Caco-2 (cell line): ENCODE results near the gene PMEPA1. TPM values are rescaled to one million over a fixed set of nuclear protein-coding genes. Genes with fewer than 3 reads are reported as not detected.

Experiments
- BruUV-seq: library from RNA; stranded (reverse); fragments of 400-500 nt; replicated peaks from 2 replicates; lab custom pipeline; 2021; lab: Mats Ljungman, UMichigan
- CTCF ChIA-PET: fragments of 300-600 bp; sonication (Branson Sonifier 250); formaldehyde crosslinking; loops from one replicate; lab custom pipeline; 2022; ENCODE audit warnings: antibody characterized with exemption; lab: Charles Lee
- POLR2A ChIA-PET: fragments of 300-600 bp; sonication (Branson Sonifier 250); formaldehyde crosslinking; loops from one replicate; lab custom pipeline; 2022; ENCODE audit warnings: antibody characterized with exemption; lab: Charles Lee
- DNase-seq, 2 experiments: peaks; one replicate each; pipeline versions ENCODE4 v3.0.0 to v3.0.0-alpha.2; 2020 to 2022
- H3K27me3 ChIP-seq: replicated peaks from 2 replicates; pipeline ENCODE4 v1.6.0; 2011; ENCODE audit warnings: low read length; ENCODE audit not compliant: control insufficient read depth, insufficient read depth
- H3K36me3 ChIP-seq: 2 replicates; pipeline ENCODE4 v1.5.1; 2011; ENCODE audit warnings: low read length; ENCODE audit not compliant: control insufficient read depth, insufficient read depth
- H3K4me1 ChIP-seq: fragments of 250-450 bp; sonication (Bioruptor Pico); 2 replicates; pipeline ENCODE4 v1.5.1; 2020; ENCODE audit warnings: mild to moderate bottlenecking
- H3K4me3 ChIP-seq: 2 replicates; pipeline ENCODE4 v1.5.1; 2011; ENCODE audit warnings: low read depth, mild to moderate bottlenecking, control low read depth, low read length
- H3K9me3 ChIP-seq: fragments of 250-450 bp; sonication (Bioruptor Pico); 2 replicates; pipeline ENCODE4 v1.5.1; 2020; ENCODE audit warnings: mild to moderate bottlenecking, moderate library complexity
- H3K27ac Mint-ChIP-seq: one replicate; pipeline ENCODE4 v1.8.0; 2022; ENCODE audit warnings: mixed read lengths; ENCODE audit not compliant: unreplicated experiment
- H3K27me3 Mint-ChIP-seq: one replicate; pipeline ENCODE4 v1.8.0; 2022; ENCODE audit warnings: mixed read lengths; ENCODE audit not compliant: insufficient read depth, unreplicated experiment
- H3K36me3 Mint-ChIP-seq: one replicate; pipeline ENCODE4 v1.8.0; 2022; ENCODE audit warnings: mild to moderate bottlenecking, mixed read lengths; ENCODE audit not compliant: insufficient read depth, unreplicated experiment
- H3K4me1 Mint-ChIP-seq: one replicate; pipeline ENCODE4 v1.8.0; 2022; ENCODE audit warnings: low read depth, mixed read lengths; ENCODE audit not compliant: unreplicated experiment
- H3K4me3 Mint-ChIP-seq: one replicate; pipeline ENCODE4 v1.8.0; 2022; ENCODE audit warnings: mild to moderate bottlenecking, moderate library complexity, mixed read lengths; ENCODE audit not compliant: unreplicated experiment
- H3K9me3 Mint-ChIP-seq: one replicate; pipeline ENCODE4 v1.8.0; 2022; ENCODE audit warnings: mixed read lengths; ENCODE audit not compliant: unreplicated experiment
- CTCF ChIP-seq, 2 experiments: fragments of 200-600 bp in 1 of 2; IDR thresholded peaks; 1 replicate in 1 of 2; 2 replicates in 1 of 2; pipeline versions ENCODE4 v1.5.1 to v1.8.0; 2011 to 2022; ENCODE audit warnings: antibody characterized with exemption in 1 of 2, control low read depth in 1 of 2, inconsistent platforms in 1 of 2, low read depth in 1 of 2, low read length in 1 of 2, mild to moderate bottlenecking in 1 of 2, moderate library complexity in 1 of 2; ENCODE audit not compliant: insufficient read depth in 1 of 2, severe bottlenecking in 1 of 2, unreplicated experiment in 1 of 2
- intact Hi-C: fragments of 100-400 bp; cut with micrococcal nuclease; formaldehyde crosslinking; loops from one replicate; pipeline ENCODE4 v1.10.0; 2022; ENCODE audit not compliant: unreplicated experiment
- total RNA-seq: library from RNA; stranded (reverse); gene quantifications from 2 replicates; pipeline ENCODE4 v1.2.3, GENCODE V29; 2022

Gene PMEPA1
- total RNA-seq, 1 experiment from 2014 or later, result 3.3 TPM

- intact Hi-C loops, result no loop called here
- H3K4me3 ChIP-seq, result no peak overlapping the region
- no peak overlapping the region for H3K4me3 Mint-ChIP-seq
- peaks cover 9% of the 10 kb centered on the region for H3K4me1 ChIP-seq
- no peak overlapping the region for H3K27ac Mint-ChIP-seq
- H3K9me3 Mint-ChIP-seq, result no peaks in the 10 kb centered on the region
- no peak for TF ChIP-seq CTCF (IDR thresholded peaks at IDR 0.05; ENCODE audit: insufficient read depth in 1 of 2, low read depth in 1 of 2, low read length in 1 of 2, severe bottlenecking in 1 of 2, unreplicated experiment in 1 of 2)
- H3K36me3 ChIP-seq, result no peaks in the 10 kb centered on the region
- ChIA-PET CTCF (no interaction called here), POLR2A (no interaction called here)
- peaks cover 21% of the 10 kb centered on the region for H3K27me3 Mint-ChIP-seq
- H3K4me1 Mint-ChIP-seq, result no peaks in the 10 kb centered on the region
- no TSS peak for BruUV-seq
- DNase-seq, result no peak
- H3K9me3 ChIP-seq, result no peaks in the 10 kb centered on the region
- no peaks in the 10 kb centered on the region for H3K36me3 Mint-ChIP-seq
- H3K27me3 ChIP-seq, result peaks cover 2% of the 10 kb centered on the region
Measured at GRCh38 chr20:57712851-57713504, 3.2 kb upstream of the PMEPA1 start.

- Histone ChIP-seq H3K4me3 (no peak overlapping the region), H3K36me3 (no peaks in the 10 kb centered on the region), H3K4me1 (peaks cover 4% of the 10 kb centered on the region; the same call in 1 of the 2 replicates), H3K9me3 (no peaks in the 10 kb centered on the region), H3K27me3 (peaks cover 2% of the 10 kb centered on the region)
- CTCF ChIA-PET, result no interaction called here
- H3K36me3 Mint-ChIP-seq, result no peaks in the 10 kb centered on the region
- no peak for TF ChIP-seq CTCF (IDR thresholded peaks at IDR 0.05; ENCODE audit: insufficient read depth in 1 of 2, low read depth in 1 of 2, low read length in 1 of 2, severe bottlenecking in 1 of 2, unreplicated experiment in 1 of 2)
- H3K27ac Mint-ChIP-seq, result no peak overlapping the region
- POLR2A ChIA-PET, result no interaction called here
- no TSS peak for BruUV-seq
- H3K4me1 Mint-ChIP-seq, result peaks cover 4% of the 10 kb centered on the region
- no peak overlapping the region for H3K4me3 Mint-ChIP-seq
- H3K27me3 Mint-ChIP-seq, result peaks cover 24% of the 10 kb centered on the region
- no peaks in the 10 kb centered on the region for H3K9me3 Mint-ChIP-seq
- intact Hi-C loops, result no loop called here
- no peak for DNase-seq
Measured at GRCh38 chr20:57712341-57712740, 2.5 kb upstream of the PMEPA1 start.

GRCh38 chr20:57711826-57712225 is 2.0 kb upstream of the PMEPA1 start:
- H3K36me3 ChIP-seq, result no peaks in the 10 kb centered on the region
- Mint-ChIP-seq H3K27me3 (peaks cover 25% of the 10 kb centered on the region), H3K27ac (no peak overlapping the region), H3K4me3 (no peak overlapping the region), H3K4me1 (peaks cover 8% of the 10 kb centered on the region), H3K36me3 (no peaks in the 10 kb centered on the region), H3K9me3 (no peaks in the 10 kb centered on the region)
- ChIA-PET CTCF (interaction anchor here (1.5 kb wide), 1 partner anchor 468 kb away, joined by 3 read pairs; no protein-coding TSS in a partner anchor), POLR2A (interaction anchor here (0.8 kb wide), 1 partner anchor 9 kb away, joined by 4 read pairs; no protein-coding TSS in a partner anchor)
- no TSS peak for BruUV-seq
- H3K4me3 ChIP-seq, result no peak overlapping the region
- DNase-seq, result no peak
- H3K4me1 ChIP-seq, result peaks cover 4% of the 10 kb centered on the region; the same call in 1 of the 2 replicates
- H3K27me3 ChIP-seq, result peaks cover 2% of the 10 kb centered on the region
- H3K9me3 ChIP-seq, result no peaks in the 10 kb centered on the region
- intact Hi-C loops, result no loop called here
- no peak for TF ChIP-seq CTCF (IDR thresholded peaks at IDR 0.05; ENCODE audit: insufficient read depth in 1 of 2, low read depth in 1 of 2, low read length in 1 of 2, severe bottlenecking in 1 of 2, unreplicated experiment in 1 of 2)
